ENCODE measurements around the gene BTNL2. TPM values are rescaled to one million over a fixed set of nuclear protein-coding genes. Genes with fewer than 3 reads are reported as not detected.

BTNL2 gene
- total RNA-seq, 1 donor from 2014 or later = not detected

DNA sequence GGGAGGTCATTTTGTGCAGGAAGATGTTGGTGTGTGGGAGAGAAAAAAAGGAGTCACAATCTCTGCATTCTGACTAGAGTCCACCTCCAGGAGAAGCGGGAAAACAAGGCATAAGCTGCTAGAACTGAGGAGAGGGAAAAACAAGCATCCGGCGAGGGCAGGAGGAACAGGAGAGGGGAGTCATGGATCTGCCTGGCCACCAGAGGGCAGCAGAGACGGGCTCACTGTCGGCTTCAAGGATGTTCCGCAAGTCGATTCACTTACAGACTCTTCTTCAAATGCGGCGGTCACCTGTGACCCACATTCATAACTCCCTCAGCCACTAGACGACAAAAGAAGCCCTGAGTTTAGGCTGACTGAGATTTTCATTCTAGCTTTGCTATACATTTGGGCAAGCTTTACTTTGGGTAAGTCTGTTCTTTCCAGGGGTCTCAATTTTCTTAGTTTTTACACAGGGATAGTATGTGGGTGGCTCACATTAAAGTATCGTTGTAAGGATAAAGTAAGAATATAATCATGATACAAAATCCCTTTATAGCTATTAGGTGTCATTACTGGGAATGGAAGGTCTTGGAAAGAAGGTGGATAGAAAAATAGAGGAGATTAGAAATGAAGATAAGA lies 6.6 kb upstream of the BTNL2 start:
- H3K4me3 Mint-ChIP-seq = no peak overlapping the region
- TF ChIP-seq CTCF (conservative IDR thresholded peaks at IDR 0.05) = peak; percentile 97
- no peaks in the 10 kb centered on the region for H3K9me3 Mint-ChIP-seq
- H3K27ac Mint-ChIP-seq = peak overlapping the region; percentile 14
- H3K27me3 Mint-ChIP-seq = peaks cover 60% of the 10 kb centered on the region
- no peaks in the 10 kb centered on the region for H3K36me3 Mint-ChIP-seq
- H3K4me1 Mint-ChIP-seq (ENCODE audit: unreplicated experiment) = peaks cover 4% of the 10 kb centered on the region
- peak; percentile 87 for DNase-seq (ENCODE audit: extremely low spot score, unreplicated experiment)

DNA sequence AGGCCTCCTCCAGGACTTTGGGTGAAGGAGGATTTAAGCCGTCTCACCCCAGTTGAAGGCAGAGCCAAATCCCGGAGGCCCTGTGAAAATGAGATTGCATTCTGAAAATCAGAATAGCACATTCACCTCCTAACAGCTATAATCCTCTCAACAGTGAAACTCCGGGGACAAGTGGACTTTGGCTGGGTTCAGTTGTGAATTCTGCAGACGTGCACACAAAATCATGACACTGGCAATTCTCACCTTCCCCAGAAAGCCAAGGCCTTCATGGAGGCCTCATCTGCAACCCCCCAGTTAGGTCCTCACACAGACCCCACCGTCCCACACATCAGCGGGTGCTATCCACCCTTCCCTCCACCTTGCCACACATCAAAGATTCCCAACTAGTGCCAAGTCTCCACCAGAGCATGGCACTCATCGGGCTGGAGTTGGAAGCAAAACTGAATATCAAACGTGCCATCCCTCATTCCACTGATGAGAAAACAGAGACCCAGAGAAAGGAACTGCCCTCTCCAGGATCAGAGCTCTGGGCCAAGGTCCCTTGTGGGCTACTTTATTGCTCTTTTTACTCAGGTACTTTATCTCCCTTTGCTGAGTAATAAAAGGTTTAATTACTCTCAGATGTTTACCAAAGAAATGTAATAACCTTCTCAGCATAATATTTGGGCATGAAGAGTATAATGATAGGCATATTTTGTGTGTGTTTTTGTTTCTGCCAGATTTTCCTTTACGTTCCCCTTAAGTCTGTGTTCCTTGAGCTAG lies 4.8 kb upstream of the BTNL2 start:
- H3K4me1 Mint-ChIP-seq (ENCODE audit: unreplicated experiment) = peaks cover 4% of the 10 kb centered on the region
- peak overlapping the region; percentile 36 for H3K27ac Mint-ChIP-seq
- no peak for DNase-seq (ENCODE audit: extremely low spot score, unreplicated experiment)
- H3K4me3 Mint-ChIP-seq = no peak overlapping the region
- peaks cover 68% of the 10 kb centered on the region for H3K27me3 Mint-ChIP-seq
- TF ChIP-seq CTCF (conservative IDR thresholded peaks at IDR 0.05) = no peak
- no peaks in the 10 kb centered on the region for H3K9me3 Mint-ChIP-seq
- H3K36me3 Mint-ChIP-seq = no peaks in the 10 kb centered on the region

GRCh38 chr6:32410906-32411305 lies 3.9 kb upstream of the BTNL2 start:
- H3K4me3 Mint-ChIP-seq = no peak overlapping the region
- no peaks in the 10 kb centered on the region for H3K36me3 Mint-ChIP-seq
- peaks cover 4% of the 10 kb centered on the region for H3K4me1 Mint-ChIP-seq (ENCODE audit: unreplicated experiment)
- no peak for DNase-seq (ENCODE audit: extremely low spot score, unreplicated experiment)
- TF ChIP-seq CTCF (conservative IDR thresholded peaks at IDR 0.05) = no peak
- peaks cover 66% of the 10 kb centered on the region for H3K27me3 Mint-ChIP-seq
- H3K27ac Mint-ChIP-seq = no peak overlapping the region
- H3K9me3 Mint-ChIP-seq = no peaks in the 10 kb centered on the region

DNA sequence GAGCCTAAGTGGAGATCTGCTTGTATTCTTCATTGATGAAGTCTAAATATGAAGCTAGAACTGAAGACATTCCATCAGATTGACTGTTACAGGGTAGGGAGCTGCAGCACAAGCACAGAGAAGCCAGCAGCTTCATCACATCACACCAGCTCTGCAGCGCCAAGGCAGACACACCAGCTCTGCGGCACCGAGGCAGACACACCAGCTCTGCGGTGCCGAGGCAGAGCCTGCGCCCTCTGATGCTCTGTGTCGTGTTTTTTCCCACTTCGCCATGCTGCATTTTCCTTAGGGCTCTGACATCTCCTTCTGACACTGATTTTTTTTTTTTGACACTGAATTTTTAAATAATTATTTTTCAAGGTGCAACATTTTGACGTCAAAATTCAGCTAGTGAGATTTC lies 784 bp downstream of the BTNL2 start:
- H3K9me3 Mint-ChIP-seq = no peaks in the 10 kb centered on the region
- H3K27me3 Mint-ChIP-seq = peaks cover 55% of the 10 kb centered on the region
- no peaks in the 10 kb centered on the region for H3K4me1 Mint-ChIP-seq (ENCODE audit: unreplicated experiment)
- H3K27ac Mint-ChIP-seq = no peak overlapping the region
- DNase-seq (ENCODE audit: extremely low spot score, unreplicated experiment) = no peak
- no peaks in the 10 kb centered on the region for H3K36me3 Mint-ChIP-seq
- TF ChIP-seq CTCF (conservative IDR thresholded peaks at IDR 0.05) = no peak
- no peak overlapping the region for H3K4me3 Mint-ChIP-seq

DNA sequence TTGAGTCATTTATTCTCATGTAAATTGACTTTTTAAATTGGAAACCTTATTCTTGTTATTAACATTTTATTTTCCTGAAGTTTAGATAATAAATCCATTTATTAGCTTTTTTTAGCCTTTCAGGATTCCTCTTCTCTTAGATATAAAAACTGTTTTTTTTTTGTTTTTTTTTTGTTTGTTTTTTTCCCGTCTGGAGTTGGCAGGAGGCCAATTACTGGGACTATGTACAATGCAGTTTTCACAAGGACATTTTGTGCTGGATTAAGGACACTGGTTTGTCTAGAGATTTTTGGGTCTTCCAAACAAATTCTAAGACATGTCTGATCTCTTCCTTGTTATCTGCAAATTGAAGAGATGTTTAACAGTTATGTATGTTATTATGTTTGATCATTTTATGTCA lies 1.3 kb downstream of the BTNL2 start:
- peaks cover 53% of the 10 kb centered on the region for H3K27me3 Mint-ChIP-seq
- H3K27ac Mint-ChIP-seq = no peak overlapping the region
- H3K4me3 Mint-ChIP-seq = no peak overlapping the region
- H3K9me3 Mint-ChIP-seq = no peaks in the 10 kb centered on the region
- no peaks in the 10 kb centered on the region for H3K4me1 Mint-ChIP-seq (ENCODE audit: unreplicated experiment)
- H3K36me3 Mint-ChIP-seq = no peaks in the 10 kb centered on the region
- no peak for DNase-seq (ENCODE audit: extremely low spot score, unreplicated experiment)
- TF ChIP-seq CTCF (conservative IDR thresholded peaks at IDR 0.05) = no peak
